ENCODE data around the gene SELENOK. TPM values are rescaled to one million over a fixed set of nuclear protein-coding genes. Genes with fewer than 3 reads are reported as not detected.
"Not testable (repeated sequence)": the region's sequence is repeated elsewhere in the genome, so short reads cannot be mapped to it uniquely, and the experiment has no call there.

Gene SELENOK
- total and polyA plus RNA-seq, 9 donors: 38.9 to 99.9 (median 57.9) TPM

- H3K4me1 ChIP-seq (ENCODE audit: insufficient read depth): no peaks in the 10 kb centered on the region
- H3K9me3 ChIP-seq: no peaks in the 10 kb centered on the region
- no peak for TF ChIP-seq EP300 (IDR thresholded peaks at IDR 0.05)
- TF ChIP-seq POLR2A (IDR thresholded peaks at IDR 0.05): no peak
- TF ChIP-seq CTCF (IDR thresholded peaks at IDR 0.05): no peak
- WGBS, 3 donors: 37 to 43% (median 43%) methylated on average over 10 of the region's 10 CpGs
- no peak for DNase-seq
- H3K36me3 ChIP-seq: no peaks in the 10 kb centered on the region
- H3K27me3 ChIP-seq: no peaks in the 10 kb centered on the region
- intact Hi-C loops (cut with DNase I): no loop called here
- no peak overlapping the region for H3K27ac ChIP-seq
- H3K4me3 ChIP-seq: no peak overlapping the region
Measured at GRCh38 chr3:53939086-53939582, 47.5 kb upstream of the SELENOK start.

- 1 to 6% (median 5%) methylated on average over 2 of the region's 2 CpGs for WGBS, 3 donors
- no peaks in the 10 kb centered on the region for H3K9me3 ChIP-seq
- TF ChIP-seq EP300 (IDR thresholded peaks at IDR 0.05) (no peak), CTCF (IDR thresholded peaks at IDR 0.05) (peak; percentile 17 to 58 (median 55))
- no peaks in the 10 kb centered on the region for H3K36me3 ChIP-seq
- intact Hi-C loops (cut with DNase I): no loop called here
- peak in 1 of 5 donors; percentile 30 for DNase-seq
- H3K27me3 ChIP-seq: no peaks in the 10 kb centered on the region
- no peak overlapping the region for H3K4me3 ChIP-seq
- H3K4me1 ChIP-seq (ENCODE audit: insufficient read depth): no peaks in the 10 kb centered on the region
- no peak overlapping the region for H3K27ac ChIP-seq
Measured at GRCh38 chr3:53938645-53939044, 47.0 kb upstream of the SELENOK start.

- DNase-seq: no peak
- Histone ChIP-seq H3K36me3 (no peaks in the 10 kb centered on the region), H3K27me3 (no peaks in the 10 kb centered on the region), H3K27ac (no peak overlapping the region), H3K4me3 (no peak overlapping the region), H3K9me3 (no peaks in the 10 kb centered on the region), H3K4me1 (ENCODE audit: insufficient read depth) (no peaks in the 10 kb centered on the region)
- 85 to 95% (median 91%) methylated on average over 1 of the region's 1 CpG for WGBS, 3 donors
- TF ChIP-seq EP300 (IDR thresholded peaks at IDR 0.05) (no peak), CTCF (IDR thresholded peaks at IDR 0.05) (no peak), POLR2A (IDR thresholded peaks at IDR 0.05) (no peak)
- intact Hi-C loops (cut with DNase I): no loop called here
Measured at GRCh38 chr3:53936347-53936746, 44.7 kb upstream of the SELENOK start.

GRCh38 chr3:53935283-53935901 lies 43.7 kb upstream of the SELENOK start:
- Histone ChIP-seq H3K4me1 (ENCODE audit: insufficient read depth) (no peaks in the 10 kb centered on the region), H3K27ac (no peak overlapping the region), H3K9me3 (no peaks in the 10 kb centered on the region), H3K27me3 (no peaks in the 10 kb centered on the region), H3K4me3 (no peak overlapping the region), H3K36me3 (no peaks in the 10 kb centered on the region)
- DNase-seq: no peak
- TF ChIP-seq EP300 (IDR thresholded peaks at IDR 0.05): no peak
- no peak for TF ChIP-seq CTCF (IDR thresholded peaks at IDR 0.05)
- no peak for TF ChIP-seq POLR2A (IDR thresholded peaks at IDR 0.05)
- WGBS, 3 donors: 0 to 2% (median 0%) methylated on average over 1 of the region's 1 CpG
- intact Hi-C loops (cut with DNase I): no loop called here

- DNase-seq; H3K36me3 ChIP-seq; H3K4me3 ChIP-seq; H3K4me1 ChIP-seq (ENCODE audit: insufficient read depth); H3K27me3 ChIP-seq; intact Hi-C loops (cut with DNase I); H3K27ac ChIP-seq; H3K9me3 ChIP-seq: not testable (repeated sequence)
- 66 to 88% (median 79%) methylated on average over 26 to 30 of the region's 30 CpGs for WGBS, 3 donors
Measured at GRCh38 chr3:53927208-53927872, 35.7 kb upstream of the SELENOK start.
